ENCODE measurements around the gene AMFR. TPM values are rescaled to one million over a fixed set of nuclear protein-coding genes. Genes with fewer than 3 reads are reported as not detected.

AMFR gene
- total RNA-seq, 2 experiments from 2014 or later = 35.9 to 41.6 TPM

DNA sequence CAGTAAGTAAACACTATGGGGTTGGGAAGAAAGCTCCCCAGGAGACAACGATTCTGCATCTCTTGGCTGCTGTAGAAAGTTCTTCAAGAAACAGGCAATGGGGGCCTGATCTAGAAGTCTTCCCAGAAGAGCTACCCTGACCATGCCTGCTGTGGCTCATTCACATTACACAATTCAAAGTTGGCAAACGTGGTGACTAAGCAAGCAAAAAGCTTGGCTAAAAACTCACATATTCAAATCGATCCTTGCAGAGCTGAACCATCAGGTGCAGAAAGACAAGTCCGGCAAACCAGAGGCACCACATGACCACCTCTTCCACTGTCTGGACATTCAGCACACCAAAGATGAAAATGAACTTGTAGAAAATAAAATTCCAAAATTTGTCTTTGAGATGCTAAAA is 16.1 kb downstream of the AMFR start:
- POLR2A ChIA-PET = no interaction called here
- Mint-ChIP-seq H3K27ac (no peak overlapping the region), H3K4me1 (ENCODE audit: low read depth) (peaks cover 2% of the 10 kb centered on the region), H3K36me3 (ENCODE audit: low read depth) (peaks cover 24% of the 10 kb centered on the region), H3K4me3 (no peak overlapping the region), H3K9me3 (no peaks in the 10 kb centered on the region), H3K27me3 (no peaks in the 10 kb centered on the region)
- TF ChIP-seq CTCF (IDR thresholded peaks at IDR 0.05) = no peak
- CTCF ChIA-PET = interaction anchor here (0.9 to 1.5 kb wide), 2 partner anchors 8 to 47 kb away, joined by 3 read pairs; no protein-coding TSS in a partner anchor
- ATAC-seq (no peak), DNase-seq (no peak)
- intact Hi-C loops (cut with micrococcal nuclease) = no loop called here

- intact Hi-C loops (cut with micrococcal nuclease) = no loop called here
- CTCF ChIA-PET = interaction anchor here (0.9 to 1.5 kb wide), 2 partner anchors 7 to 46 kb away, joined by 3 read pairs; no protein-coding TSS in a partner anchor
- POLR2A ChIA-PET = no interaction called here
- Mint-ChIP-seq H3K4me1 (ENCODE audit: low read depth) (peaks cover 2% of the 10 kb centered on the region), H3K9me3 (no peaks in the 10 kb centered on the region), H3K36me3 (ENCODE audit: low read depth) (peaks cover 23% of the 10 kb centered on the region), H3K27ac (no peak overlapping the region), H3K27me3 (no peaks in the 10 kb centered on the region), H3K4me3 (no peak overlapping the region)
- ATAC-seq (no peak), DNase-seq (no peak)
- TF ChIP-seq CTCF (IDR thresholded peaks at IDR 0.05) = no peak
Observed at GRCh38 chr16:56408379-56409098, 16.8 kb downstream of the AMFR start.

DNA sequence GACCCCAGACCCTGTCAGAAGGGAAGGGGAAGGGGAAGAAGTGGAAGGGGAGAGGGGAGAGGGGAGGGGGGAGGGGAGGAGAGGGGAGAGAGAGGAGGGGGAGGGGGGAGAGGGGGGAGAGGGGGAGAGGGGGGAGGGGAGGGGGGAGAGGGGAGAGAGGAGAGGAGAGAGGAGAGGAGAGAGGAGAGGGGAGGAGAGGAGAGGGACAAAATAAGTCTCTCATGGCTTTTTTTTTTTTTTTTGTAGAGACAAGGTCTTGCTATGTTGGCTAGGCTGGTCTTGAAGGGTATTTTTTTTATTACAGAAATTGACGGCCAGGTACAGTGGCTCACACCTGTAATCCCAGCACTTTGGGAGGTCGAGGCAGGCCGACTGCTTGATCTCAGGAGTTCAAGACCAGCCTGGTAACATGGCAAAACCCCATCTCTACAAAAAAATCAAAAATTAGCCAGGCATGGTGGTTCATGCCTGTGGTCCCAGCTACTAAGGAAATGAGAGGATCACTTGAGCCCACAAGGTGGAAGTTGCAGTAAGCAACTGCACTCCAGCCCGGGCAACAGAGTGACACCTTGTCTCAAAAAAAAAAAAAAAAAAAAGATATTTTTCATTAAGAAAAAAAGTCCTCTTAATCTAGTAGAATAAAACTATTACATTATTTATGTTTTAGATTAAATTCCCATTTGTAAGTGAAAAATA is 19.2 kb downstream of the AMFR start:
- no peak for ATAC-seq
- H3K9me3 Mint-ChIP-seq = no peaks in the 10 kb centered on the region
- H3K4me1 Mint-ChIP-seq (ENCODE audit: low read depth) = peaks cover 2% of the 10 kb centered on the region
- H3K27ac Mint-ChIP-seq = no peak overlapping the region
- TF ChIP-seq CTCF (IDR thresholded peaks at IDR 0.05) = no peak
- intact Hi-C loops (cut with micrococcal nuclease) = no loop called here
- H3K27me3 Mint-ChIP-seq = no peaks in the 10 kb centered on the region
- ChIA-PET POLR2A (no interaction called here), CTCF (no interaction called here)
- H3K4me3 Mint-ChIP-seq = no peak overlapping the region
- no peak for DNase-seq
- H3K36me3 Mint-ChIP-seq (ENCODE audit: low read depth) = peaks cover 37% of the 10 kb centered on the region

DNA sequence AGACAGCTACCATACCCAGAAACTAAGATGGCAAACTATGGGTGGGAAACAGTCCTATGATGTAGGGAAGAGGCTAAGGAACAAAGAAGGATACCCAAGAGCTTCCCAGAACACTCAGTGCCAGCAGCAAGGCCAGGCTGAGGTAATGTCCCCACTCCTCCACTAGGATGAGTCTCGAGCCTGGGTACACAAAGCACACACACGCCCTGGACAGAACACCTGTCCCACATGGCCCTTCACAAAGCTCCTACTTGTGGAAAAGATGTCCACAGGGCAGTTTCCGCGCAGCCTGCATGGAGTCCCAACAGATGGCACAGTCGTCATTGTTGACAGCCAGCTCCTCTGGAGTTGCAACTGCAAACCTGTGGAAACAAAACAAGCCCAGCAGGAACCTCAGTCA is 23.9 kb downstream of the AMFR start:
- peak; percentile 32 for TF ChIP-seq CTCF (IDR thresholded peaks at IDR 0.05)
- ChIA-PET CTCF (interaction anchor here (0.7 to 1.7 kb wide), 6 partner anchors 7 to 50 kb away, joined by 3 to 7 read pairs (median 3); partner anchors contain the start of genes NUDT21 and OGFOD1), POLR2A (no interaction called here)
- Mint-ChIP-seq H3K9me3 (no peaks in the 10 kb centered on the region), H3K27me3 (no peaks in the 10 kb centered on the region), H3K36me3 (ENCODE audit: low read depth) (peaks cover 46% of the 10 kb centered on the region), H3K4me1 (ENCODE audit: low read depth) (peaks cover 5% of the 10 kb centered on the region), H3K4me3 (no peak overlapping the region), H3K27ac (no peak overlapping the region)
- intact Hi-C loops (cut with micrococcal nuclease) = no loop called here
- ATAC-seq = peak; percentile 70
- DNase-seq = no peak

DNA sequence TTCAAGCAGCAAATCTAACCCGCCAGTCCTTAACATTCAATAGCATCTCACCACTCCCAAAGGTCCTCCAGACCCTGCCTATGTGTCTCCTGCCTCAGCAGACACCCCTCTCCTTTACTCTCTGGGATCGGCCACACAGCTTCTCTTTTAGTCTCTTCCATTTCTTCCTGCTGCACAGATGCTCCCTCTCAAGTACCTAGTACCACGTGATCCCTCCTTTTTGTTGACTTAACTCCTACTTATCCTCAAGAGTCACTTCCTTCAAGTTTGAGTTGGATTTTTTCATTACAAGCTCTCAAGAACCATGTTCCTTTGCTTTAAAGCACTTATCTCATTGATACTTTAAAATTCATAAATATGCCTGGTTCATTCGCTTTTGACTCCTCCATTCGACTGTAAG is 24.9 kb downstream of the AMFR start:
- intact Hi-C loops (cut with micrococcal nuclease) = no loop called here
- CTCF ChIA-PET = interaction anchor here (0.5 to 1.7 kb wide), 9 partner anchors 9 to 1695 kb away, joined by 3 to 7 read pairs (median 3); partner anchors contain the start of genes NUDT21 and OGFOD1
- DNase-seq (no peak), ATAC-seq (no peak)
- Mint-ChIP-seq H3K4me3 (no peak overlapping the region), H3K9me3 (no peaks in the 10 kb centered on the region), H3K36me3 (ENCODE audit: low read depth) (peaks cover 53% of the 10 kb centered on the region), H3K27ac (peak overlapping the region; percentile 28), H3K27me3 (no peaks in the 10 kb centered on the region), H3K4me1 (ENCODE audit: low read depth) (peaks cover 4% of the 10 kb centered on the region)
- POLR2A ChIA-PET = no interaction called here
- TF ChIP-seq CTCF (IDR thresholded peaks at IDR 0.05) = no peak

Data from activated CD8-positive, alpha-beta T cell treated with anti-CD3 and anti-CD28 coated beads for 36 hours (primary cell).